Esophagus (tissue), 2 donors: ENCODE data around the gene IFNA2. TPM values are rescaled to one million over a fixed set of nuclear protein-coding genes. Genes with fewer than 3 reads are reported as not detected.
"Not testable (repeated sequence)": the region's sequence is repeated elsewhere in the genome, so short reads cannot be mapped to it uniquely, and the experiment has no call there.

ENCODE experiments used
- H3K27ac ChIP-seq, 2 donors: one replicate each; pipeline ENCODE4 v1.5.1; 2013; ENCODE audit warnings: low read depth in 2 of 2, mild to moderate bottlenecking in 2 of 2, inconsistent platforms in 1 of 2, low read length in 1 of 2, moderate library complexity in 1 of 2
- H3K27me3 ChIP-seq, 2 donors: one replicate each; pipeline ENCODE4 v1.6.1; 2013; ENCODE audit warnings: low read length in 2 of 2, control low read depth in 1 of 2, mild to moderate bottlenecking in 1 of 2; ENCODE audit not compliant: insufficient read depth in 2 of 2, control insufficient read depth in 1 of 2
- H3K36me3 ChIP-seq, 2 donors: one replicate each; pipeline ENCODE4 v1.6.1; 2013; ENCODE audit warnings: low read length in 1 of 2; ENCODE audit not compliant: control insufficient read depth in 2 of 2, insufficient read depth in 2 of 2
- H3K4me1 ChIP-seq, 2 donors: one replicate each; pipeline ENCODE4 v1.6.1; 2013; ENCODE audit warnings: low read length in 1 of 2; ENCODE audit not compliant: control insufficient read depth in 2 of 2, insufficient read depth in 2 of 2
- H3K4me3 ChIP-seq, 2 donors: one replicate each; pipeline ENCODE4 v1.5.1; 2013; ENCODE audit warnings: low read length in 2 of 2, mild to moderate bottlenecking in 2 of 2, low read depth in 1 of 2, moderate library complexity in 1 of 2
- H3K9me3 ChIP-seq, 2 donors: one replicate each; pipeline ENCODE4 v1.6.1; 2013; ENCODE audit warnings: mild to moderate bottlenecking in 2 of 2, low read depth in 1 of 2, low read length in 1 of 2, moderate library complexity in 1 of 2; ENCODE audit not compliant: control insufficient read depth in 2 of 2, insufficient read depth in 1 of 2
- WGBS, 2 donors: extraction: QIAGEN DNeasy Blood & Tissue Kit; methylation state at CpG; one replicate each; pipeline ENCODE4 v1.1.7; 2013; 5-methylcytosine and 5-hydroxymethylcytosine counted together
- polyA plus RNA-seq, 2 donors: library from polyadenylated mRNA; stranded (reverse); fragments of 200-250 nt; gene quantifications; one replicate each; pipeline ENCODE4 v1.2.3, GENCODE V29; 2013
- donor health status: healthy with polysubstance abuse.
- donor health status: Bipolar disorder and iron deficiency.

IFNA2 gene
- polyA plus RNA-seq: not detected

GRCh38 chr9:21385131-21385670, at the start of gene IFNA2:
Gene IFNA2, minus strand, starts transcription at chr9:21385398. Its CDS starts 69 bp downstream, at chr9:21385329.
- Histone ChIP-seq H3K4me1 (no peaks in the 10 kb centered on the region), H3K9me3 (no peaks in the 10 kb centered on the region), H3K4me3 (no peak within 1 kb of the TSS), H3K27me3 (no peaks in the 10 kb centered on the region), H3K36me3 (no peaks in the 10 kb centered on the region), H3K27ac (no peak within 1 kb of the TSS)
- WGBS, 2 donors: 40 to 68% methylated on average over 1 of the region's 1 CpG

DNA sequence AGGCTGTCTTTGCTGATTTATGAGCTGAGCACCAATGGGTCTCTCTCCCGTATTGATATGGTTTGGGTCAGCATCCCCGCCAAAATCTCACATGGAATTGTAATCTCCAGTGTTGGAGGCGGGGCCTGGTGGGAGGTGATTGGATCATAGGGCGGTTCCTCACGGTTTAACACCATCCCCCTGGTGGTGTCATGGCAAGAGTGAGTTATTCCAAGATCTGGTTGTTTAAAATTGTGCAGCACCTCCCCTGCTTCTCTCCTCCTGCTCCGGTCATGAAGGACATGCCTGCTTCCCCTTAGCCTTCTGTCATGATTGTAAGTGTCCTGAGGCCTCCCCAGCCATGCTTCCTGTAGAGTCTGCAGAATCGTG, 49.8 kb upstream of the IFNA2 start:
- not testable (repeated sequence) for H3K36me3 ChIP-seq, H3K27me3 ChIP-seq, H3K4me3 ChIP-seq, H3K4me1 ChIP-seq, H3K9me3 ChIP-seq, H3K27ac ChIP-seq
- WGBS, 2 donors: 81% methylated on average over 7 of the region's 7 CpGs

DNA sequence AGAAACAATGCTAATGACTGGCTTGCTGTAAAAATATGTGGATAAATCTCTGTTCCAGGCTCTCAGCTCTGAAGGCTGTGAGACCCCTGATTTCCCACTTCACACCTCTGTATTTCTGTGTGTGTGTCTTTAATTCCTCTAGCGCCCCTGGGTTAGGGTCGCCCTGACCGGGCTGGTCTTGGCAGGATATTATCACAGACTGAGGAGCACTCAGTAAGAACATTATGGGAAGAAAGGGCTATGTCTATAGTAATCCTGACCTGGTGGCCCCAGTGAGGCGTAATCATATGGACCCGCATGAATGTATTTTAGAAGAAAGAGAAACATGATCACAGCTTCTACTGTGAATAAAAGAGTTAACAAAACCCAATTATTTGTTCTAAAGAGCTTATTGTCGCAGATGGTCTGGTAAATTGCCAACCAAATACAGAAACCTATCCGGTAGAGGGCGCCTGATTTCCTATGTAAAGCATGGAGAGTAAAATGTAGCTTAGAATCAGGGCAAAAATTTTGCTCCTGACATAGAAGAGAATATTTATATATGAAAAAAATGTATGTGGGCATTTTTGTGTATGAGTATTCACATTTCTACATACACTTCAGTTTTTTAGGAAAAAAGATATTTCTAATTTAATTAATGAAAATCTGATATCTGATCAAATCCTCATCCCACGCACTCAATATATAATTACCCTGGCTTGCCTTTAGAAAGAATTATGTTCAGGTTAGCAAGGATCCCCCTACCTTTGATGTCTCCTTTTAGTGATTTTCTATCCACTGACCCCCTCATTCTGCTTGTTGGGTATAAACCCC, 49.2 kb upstream of the IFNA2 start:
- WGBS, 2 donors: 32 to 48% methylated on average over 9 of the region's 9 CpGs
- peaks cover 0 to 2% of the 10 kb centered on the region in 2 donors for H3K27me3 ChIP-seq
- no peaks in the 10 kb centered on the region for H3K4me1 ChIP-seq
- H3K27ac ChIP-seq: no peak overlapping the region
- H3K9me3 ChIP-seq: no peaks in the 10 kb centered on the region
- no peak overlapping the region for H3K4me3 ChIP-seq
- H3K36me3 ChIP-seq: no peaks in the 10 kb centered on the region

DNA sequence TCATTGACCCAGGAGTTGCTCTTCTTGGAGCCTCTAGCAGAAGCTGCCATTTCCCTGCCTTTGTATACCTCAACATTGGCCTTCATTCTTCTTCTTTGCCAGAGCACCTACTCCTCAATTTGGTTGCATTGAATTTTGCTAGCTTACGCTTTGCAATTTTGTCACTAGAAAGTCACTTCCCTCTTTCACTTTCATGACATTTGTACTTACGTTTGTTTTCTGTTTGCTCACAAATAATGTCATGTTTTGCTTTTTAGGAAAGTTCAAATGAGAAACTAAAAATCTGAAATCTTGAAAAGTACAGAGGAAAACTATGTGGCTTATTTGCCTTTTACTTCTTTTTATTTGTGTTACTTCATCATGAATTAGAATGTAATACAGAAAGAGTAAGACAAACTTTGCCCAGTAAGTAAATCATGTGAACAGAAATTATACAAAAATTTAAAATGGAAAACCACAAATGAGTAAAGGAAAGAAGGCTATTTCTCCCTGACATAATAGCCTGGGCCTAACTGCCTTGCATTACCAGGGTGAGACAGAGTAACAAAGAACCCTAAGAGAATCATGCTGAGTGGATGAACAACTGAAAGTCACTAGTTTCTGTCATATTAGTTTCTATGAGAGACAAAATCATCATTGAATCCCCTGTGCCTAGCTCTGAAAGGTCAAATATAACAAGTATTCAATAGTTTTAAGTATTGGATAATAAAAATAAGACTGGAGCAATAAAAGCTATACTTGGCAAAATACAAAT, 47.7 kb upstream of the IFNA2 start:
- no peak overlapping the region for H3K27ac ChIP-seq

DNA sequence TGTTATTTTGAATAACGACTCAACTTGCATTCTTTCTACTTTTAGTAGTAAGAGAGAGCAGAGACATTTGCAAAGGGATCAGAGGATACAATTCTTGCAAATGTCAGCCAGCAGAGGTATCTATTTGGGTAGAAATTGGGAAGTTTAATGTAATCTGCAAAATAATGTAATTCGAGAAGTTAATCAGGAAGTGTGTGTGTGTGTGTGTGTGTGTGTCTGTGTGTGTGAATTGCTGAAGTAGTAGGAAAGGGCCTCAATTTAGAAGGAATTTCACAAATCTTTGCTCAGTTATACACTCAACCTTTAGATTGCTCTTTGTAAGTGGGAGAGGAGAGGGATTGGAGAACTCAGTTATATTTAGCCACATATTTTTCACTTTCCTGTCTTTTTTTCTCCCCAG, 44.0 kb upstream of the IFNA2 start:
- H3K27ac ChIP-seq: no peak overlapping the region
- peaks cover 0 to 2% of the 10 kb centered on the region in 2 donors for H3K27me3 ChIP-seq
- no peaks in the 10 kb centered on the region for H3K36me3 ChIP-seq
- H3K4me3 ChIP-seq: no peak overlapping the region
- no peaks in the 10 kb centered on the region for H3K9me3 ChIP-seq
- WGBS, 2 donors: 67 to 69% methylated on average over 2 of the region's 2 CpGs
- no peaks in the 10 kb centered on the region for H3K4me1 ChIP-seq

More for the DNA sequence above, 47.7 kb upstream of the IFNA2 start:
- Histone ChIP-seq H3K4me1 (no peaks in the 10 kb centered on the region), H3K4me3 (no peak overlapping the region), H3K36me3 (no peaks in the 10 kb centered on the region), H3K27me3 (peaks cover 0 to 2% of the 10 kb centered on the region in 2 donors), H3K9me3 (no peaks in the 10 kb centered on the region)
- 77% methylated on average over 2 of the region's 2 CpGs for WGBS, 2 donors

- Histone ChIP-seq H3K36me3 (no peaks in the 10 kb centered on the region), H3K4me3 (no peak overlapping the region), H3K4me1 (no peaks in the 10 kb centered on the region), H3K9me3 (no peaks in the 10 kb centered on the region), H3K27me3 (no peaks in the 10 kb centered on the region), H3K27ac (no peak overlapping the region)
- WGBS, 2 donors: 72 to 74% methylated on average over 1 of the region's 1 CpG
These were observed 43.0 kb upstream of the IFNA2 start for GRCh38 chr9:21428235-21428634.

- Histone ChIP-seq H3K9me3 (no peaks in the 10 kb centered on the region), H3K27ac (no peak overlapping the region), H3K27me3 (no peaks in the 10 kb centered on the region), H3K4me1 (peaks cover 0 to 3% of the 10 kb centered on the region in 2 donors), H3K4me3 (no peak overlapping the region), H3K36me3 (no peaks in the 10 kb centered on the region)
- WGBS, 2 donors: 43 to 57% methylated on average over 5 of the region's 5 CpGs
These were observed 30.5 kb upstream of the IFNA2 start for GRCh38 chr9:21415493-21416267.

DNA sequence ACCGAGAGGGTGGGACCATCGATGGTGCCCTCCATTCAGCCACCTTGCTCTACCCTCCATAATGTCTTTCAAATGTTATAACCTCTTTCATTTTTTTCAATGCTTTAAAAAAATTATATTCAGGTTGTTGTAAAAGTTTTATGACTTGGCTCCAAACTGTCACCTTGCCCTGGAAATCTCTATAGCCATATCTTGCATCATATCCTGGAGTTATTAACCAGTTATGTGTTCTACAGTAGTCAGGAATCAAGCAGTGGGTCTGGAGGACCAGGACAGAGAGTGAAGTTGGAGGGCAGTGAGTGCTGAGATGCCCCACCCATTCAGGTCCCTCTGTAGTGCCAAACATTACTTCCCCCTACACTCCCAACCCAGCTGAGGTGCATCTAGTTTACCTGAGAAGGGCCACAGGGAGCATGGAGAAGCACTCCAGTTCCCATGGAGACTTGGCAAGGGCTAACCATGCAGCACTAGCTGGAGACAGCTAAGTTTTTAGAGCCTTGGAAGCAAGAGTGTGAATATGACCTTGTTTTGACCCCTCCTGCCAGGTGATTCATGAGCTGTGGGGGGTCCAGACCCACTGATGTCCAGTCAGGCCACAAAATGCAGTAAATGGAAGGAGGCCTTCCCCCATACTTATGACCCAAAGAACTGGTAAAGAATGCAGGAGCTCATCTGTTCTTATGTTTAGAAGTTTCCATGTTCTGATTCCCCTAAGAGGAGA, 29.2 kb upstream of the IFNA2 start:
- 93 to 95% methylated on average over 2 of the region's 2 CpGs for WGBS, 2 donors
- H3K27ac ChIP-seq: no peak overlapping the region
- H3K9me3 ChIP-seq: no peaks in the 10 kb centered on the region
- peaks cover 0 to 3% of the 10 kb centered on the region in 2 donors for H3K4me1 ChIP-seq
- no peak overlapping the region for H3K4me3 ChIP-seq
- no peaks in the 10 kb centered on the region for H3K36me3 ChIP-seq
- H3K27me3 ChIP-seq: no peaks in the 10 kb centered on the region

GRCh38 chr9:21413624-21414023, 28.4 kb upstream of the IFNA2 start:
- Histone ChIP-seq H3K4me3 (no peak overlapping the region), H3K27me3 (no peaks in the 10 kb centered on the region), H3K9me3 (no peaks in the 10 kb centered on the region), H3K27ac (no peak overlapping the region), H3K4me1 (peaks cover 0 to 3% of the 10 kb centered on the region in 2 donors), H3K36me3 (no peaks in the 10 kb centered on the region)
- 66 to 74% methylated on average over 5 of the region's 5 CpGs for WGBS, 2 donors
